Measurements from ENCODE around the gene ZNF124.
"Not testable (repeated sequence)": the region's sequence is repeated elsewhere in the genome, so short reads cannot be mapped to it uniquely, and the experiment has no call there.

ZNF124 gene

DNA sequence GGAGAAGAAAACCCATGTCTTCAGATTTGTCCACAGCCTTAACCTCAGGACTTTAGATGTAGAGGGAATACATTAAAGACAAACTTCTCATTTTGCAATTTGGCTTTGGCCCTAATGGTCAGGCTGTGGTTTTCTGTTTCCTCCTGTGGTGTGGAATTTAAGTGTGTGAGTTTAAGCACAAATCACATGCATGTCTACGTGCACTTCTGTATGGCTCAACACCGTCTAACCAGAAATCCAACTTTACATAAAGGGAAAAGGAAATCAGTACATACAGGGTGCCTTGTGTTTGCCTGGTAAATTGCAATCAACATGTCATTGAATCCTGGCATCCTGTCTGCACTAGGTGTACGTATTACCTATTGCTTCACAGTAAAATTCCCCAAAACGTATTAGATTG, 1.2 kb upstream of the ZNF124 start:
- DNase-seq (ENCODE audit: low read depth) = no peak

DNA sequence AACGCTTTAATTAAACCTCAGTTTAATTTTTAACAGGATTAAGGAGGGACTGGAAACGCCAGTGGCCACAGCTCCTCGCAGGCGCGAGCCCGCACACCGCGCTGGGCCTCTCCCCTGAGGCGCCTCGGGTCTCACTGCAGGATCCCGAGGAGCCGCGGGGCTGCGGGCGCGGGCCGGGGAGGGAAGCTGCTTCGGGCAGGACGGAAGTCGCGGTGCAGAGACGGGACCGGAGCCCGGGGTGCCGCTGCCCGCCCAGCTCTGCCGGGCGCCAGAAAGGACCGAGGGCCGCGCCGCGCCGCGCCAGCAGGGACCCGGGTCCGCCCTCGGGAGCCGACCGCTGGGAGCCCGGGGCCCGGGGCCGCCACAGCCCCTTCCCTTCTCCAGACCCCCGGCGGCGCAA, 377 bp downstream of the ZNF124 start:
- DNase-seq (ENCODE audit: low read depth) = not testable (repeated sequence)

DNA sequence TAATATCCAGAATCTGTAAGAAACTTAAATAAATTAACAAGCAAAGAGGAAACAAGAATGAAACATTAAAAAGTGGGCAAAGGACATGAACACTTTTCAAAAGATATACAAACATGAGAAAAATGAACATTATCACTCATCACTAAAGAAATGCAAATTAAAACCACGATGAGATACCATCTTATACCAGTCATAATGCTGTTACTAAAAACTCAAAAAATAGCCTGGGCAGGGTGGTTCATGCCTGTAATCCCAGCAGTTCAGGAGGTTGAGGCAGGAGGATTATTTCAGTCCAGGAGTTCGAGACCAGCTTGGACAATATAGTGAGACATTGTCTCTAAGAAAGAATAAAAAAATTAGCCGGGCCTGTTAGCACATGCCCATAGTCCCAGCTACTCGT, 6.1 kb downstream of the ZNF124 start:
- no peak for DNase-seq (ENCODE audit: low read depth)

DNA sequence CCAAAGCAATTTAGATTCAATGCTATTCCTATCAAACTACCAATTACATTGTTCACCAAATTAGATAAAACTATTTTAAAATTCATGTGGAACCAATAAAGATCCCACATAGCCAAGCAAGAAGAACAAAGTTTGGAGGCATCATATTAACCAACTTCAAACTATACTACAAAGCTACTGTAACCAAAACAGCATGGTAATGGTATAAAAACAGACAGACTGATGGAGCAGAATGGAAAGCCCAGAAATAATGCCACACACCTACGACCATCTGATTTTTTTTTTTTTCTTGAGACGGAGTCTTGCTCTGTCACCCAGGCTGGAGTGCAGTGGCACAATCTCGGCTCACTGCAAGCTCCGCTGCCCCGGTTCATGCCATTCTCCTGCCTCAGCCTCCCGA, 7.1 kb downstream of the ZNF124 start:
- no peak for DNase-seq (ENCODE audit: low read depth)

DNA sequence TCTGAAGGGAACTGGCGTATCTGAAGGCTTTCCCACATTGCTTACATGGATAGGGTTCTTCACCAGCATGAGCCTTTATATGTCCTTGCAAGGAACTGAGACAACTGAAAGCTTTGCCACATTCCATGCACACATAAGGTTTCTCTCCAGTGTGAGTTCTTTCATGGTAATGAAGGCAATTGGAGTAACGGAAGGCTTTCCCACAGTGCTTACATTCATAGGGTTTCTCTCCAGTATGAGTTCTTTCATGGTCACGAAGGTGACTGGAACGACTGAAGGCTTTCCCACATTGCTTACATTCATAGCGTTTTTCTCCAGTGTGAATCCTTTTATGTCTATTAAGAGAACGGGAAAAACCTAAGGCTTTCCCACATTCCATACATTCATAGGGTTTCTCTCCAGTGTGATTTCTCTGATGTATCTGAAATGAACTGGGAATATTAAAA, 15.0 kb downstream of the ZNF124 start:
- DNase-seq (ENCODE audit: low read depth) = no peak

DNA sequence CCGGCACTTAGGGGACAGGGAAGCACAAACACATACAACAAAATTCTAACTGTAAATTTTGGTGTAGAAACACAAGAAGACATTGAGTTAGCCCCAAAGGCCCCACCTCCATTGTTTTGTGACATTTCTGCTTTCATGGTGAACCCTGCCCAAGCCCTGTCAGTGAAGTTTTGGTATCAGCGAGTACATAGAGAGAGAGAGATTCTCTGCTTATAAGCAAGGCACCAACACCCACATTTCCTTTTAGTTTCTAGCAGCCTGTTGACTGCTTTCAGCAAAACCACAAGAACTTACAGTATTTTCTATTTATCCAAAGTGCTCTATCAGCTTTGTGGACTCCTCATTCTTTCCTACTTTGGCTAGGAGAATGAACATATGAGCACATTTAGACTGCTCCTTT, 24.0 kb downstream of the ZNF124 start:
- no peak for DNase-seq (ENCODE audit: low read depth)

DNA sequence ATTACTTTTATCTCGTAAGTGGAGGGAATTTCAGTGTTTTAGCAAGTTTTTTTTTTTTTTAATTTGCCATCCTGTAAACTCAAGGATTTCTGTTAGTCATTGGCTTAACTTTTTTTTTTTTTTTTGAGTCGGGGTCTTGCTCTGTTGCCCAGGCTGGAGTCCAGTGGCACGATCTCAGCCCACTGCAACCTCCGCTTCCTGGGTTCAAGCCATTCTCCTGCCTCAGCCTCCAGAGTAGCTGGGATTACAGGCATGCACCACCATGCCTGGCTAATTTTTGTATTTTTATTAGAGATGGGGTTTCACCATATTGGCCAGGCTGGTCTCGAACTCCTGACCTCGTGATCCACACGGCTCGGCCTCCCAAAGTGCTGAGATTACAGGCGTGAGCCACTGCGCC, 24.7 kb downstream of the ZNF124 start:
- not testable (repeated sequence) for DNase-seq (ENCODE audit: low read depth)

DNA sequence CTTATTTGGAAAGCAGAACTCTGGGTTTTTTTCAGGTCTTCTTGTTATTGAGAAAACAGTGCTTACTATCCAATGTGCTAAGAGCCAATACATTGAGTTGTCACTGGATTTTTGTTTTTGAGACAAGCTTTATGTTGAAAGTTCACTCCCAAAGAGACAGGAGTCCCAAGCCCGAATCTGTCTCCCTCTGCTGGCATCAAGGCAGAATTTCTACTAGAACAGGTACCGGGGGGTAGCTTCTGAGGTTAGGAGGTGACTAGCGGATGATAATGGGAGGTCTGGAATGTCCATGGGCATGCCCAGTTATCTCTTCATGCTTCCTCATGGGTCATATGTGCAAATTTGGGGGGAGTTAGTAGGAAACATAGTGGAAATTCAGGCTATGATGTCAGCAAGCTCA, 25.1 kb downstream of the ZNF124 start:
- DNase-seq (ENCODE audit: low read depth) = no peak

DNA sequence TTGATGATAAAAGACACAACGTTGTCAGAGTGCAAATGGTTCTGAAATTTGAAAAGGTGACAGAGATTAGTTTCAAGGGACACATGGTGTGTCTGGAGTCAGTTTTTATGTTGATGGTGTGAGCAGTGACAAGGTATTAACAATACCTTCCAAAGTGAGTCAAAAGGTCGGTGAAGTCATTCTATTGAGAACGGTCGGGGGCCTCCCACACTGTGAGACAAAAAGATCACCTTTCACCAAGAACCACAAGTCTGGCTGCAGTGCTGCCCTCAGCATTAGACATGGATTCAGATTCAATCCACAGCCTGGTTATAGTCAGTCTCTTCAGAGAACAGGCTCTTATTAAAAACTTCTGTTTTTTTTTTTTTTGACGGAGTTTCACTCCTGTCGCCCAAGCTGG, 26.5 kb downstream of the ZNF124 start:
- no peak for DNase-seq (ENCODE audit: low read depth)

DNA sequence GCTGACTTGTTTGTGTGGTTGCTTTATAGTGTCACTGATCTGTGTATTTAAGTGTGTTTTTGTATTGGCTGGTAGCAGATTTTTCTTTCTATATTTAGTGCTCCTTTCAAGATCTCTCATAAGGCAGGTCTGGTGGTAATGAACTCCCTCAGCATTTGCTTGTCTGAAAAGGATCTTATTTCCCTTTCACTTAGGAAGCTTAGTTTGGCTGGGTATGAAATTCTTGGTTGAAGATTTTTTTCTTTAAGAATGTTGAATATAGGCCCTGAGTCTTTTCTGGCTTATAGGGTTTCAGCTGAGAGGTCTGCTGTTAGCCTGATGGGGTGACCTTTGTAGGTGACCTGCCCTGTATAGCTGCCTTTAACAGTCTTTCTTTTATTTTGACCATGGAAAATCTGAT, 32.3 kb downstream of the ZNF124 start:
- DNase-seq (ENCODE audit: low read depth) = not testable (repeated sequence)

DNA sequence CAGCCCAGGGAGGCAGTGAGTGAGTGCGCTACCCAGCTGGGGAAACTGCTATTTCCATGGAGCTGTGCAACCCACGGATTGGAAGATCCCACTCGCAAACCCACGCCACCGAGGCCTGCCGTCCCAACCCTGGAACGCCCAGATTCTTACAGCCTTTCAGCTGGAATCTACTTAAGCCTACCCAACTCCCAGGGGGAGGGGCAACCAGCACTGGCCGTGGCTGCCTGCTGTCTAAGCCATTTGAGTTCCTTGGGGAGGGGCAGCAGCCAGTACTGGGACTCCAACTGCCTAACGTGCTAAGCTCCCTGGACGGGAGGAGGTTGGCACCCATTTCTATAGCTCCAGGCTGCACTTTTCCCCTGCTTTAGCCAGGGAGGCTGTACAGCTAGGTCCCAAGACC, 40.6 kb downstream of the ZNF124 start:
- DNase-seq (ENCODE audit: low read depth) = no peak

DNA sequence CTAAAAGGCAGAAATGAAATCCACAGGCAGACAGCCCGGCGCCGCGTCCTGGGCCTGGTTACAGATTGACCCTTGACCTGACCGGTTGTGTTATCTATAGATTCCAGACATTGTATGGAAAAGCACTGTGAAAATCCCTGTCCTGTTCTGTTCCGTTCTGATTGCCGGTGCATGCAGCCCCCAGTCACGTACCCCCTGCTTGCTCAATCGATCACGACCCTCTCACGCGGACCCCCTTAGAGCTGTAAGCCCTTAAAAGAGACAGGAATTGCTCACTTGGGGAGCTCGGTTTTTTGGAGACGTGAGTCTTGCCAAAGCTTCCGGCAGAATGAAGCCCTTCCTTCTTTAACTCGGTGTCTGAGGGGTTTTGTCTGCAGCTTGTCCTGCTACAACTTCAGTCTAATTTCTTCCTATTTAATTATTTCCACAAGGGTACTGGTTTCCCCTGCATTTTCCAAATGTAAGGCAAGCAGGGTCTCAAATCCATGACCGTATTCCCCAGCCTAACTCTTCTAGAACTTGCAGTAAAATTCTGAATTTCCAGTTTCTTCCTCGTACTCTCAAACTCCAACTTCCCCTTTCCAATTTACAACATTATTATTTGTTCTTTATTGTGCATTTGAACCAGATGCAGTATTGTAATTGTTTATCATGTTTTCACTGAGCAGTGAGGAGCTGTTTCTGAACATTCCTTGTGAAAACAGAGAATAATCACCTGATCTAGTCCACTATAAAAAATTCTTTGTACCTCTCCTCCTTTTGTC, 44.1 kb downstream of the ZNF124 start:
- not testable (repeated sequence) for DNase-seq (ENCODE audit: low read depth)

DNA sequence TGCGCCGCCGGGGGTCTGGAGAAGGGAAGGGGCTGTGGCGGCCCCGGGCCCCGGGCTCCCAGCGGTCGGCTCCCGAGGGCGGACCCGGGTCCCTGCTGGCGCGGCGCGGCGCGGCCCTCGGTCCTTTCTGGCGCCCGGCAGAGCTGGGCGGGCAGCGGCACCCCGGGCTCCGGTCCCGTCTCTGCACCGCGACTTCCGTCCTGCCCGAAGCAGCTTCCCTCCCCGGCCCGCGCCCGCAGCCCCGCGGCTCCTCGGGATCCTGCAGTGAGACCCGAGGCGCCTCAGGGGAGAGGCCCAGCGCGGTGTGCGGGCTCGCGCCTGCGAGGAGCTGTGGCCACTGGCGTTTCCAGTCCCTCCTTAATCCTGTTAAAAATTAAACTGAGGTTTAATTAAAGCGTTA, 45.2 kb downstream of the ZNF124 start:
- not testable (repeated sequence) for DNase-seq (ENCODE audit: low read depth)

DNA sequence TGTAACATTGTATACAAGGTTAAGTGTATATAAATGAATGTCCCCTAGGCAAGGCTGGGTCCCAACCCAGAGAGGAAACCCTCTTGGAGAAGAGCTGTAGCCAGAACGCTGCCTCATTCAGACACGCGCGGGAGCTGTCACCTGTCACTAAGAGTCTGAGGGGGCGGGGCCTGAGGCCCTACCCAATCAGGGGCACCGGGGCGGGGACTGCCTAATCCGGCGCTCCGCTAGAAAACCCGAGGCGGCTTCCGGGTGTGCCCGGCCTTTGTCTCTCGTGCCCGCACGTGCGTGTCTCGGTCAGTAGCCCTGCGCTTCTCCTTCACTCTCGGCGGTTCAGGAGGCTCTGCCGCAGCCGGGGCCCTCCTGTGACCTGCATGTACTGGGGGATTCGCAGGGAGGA, 45.7 kb downstream of the ZNF124 start:
- not testable (repeated sequence) for DNase-seq (ENCODE audit: low read depth)

DNA sequence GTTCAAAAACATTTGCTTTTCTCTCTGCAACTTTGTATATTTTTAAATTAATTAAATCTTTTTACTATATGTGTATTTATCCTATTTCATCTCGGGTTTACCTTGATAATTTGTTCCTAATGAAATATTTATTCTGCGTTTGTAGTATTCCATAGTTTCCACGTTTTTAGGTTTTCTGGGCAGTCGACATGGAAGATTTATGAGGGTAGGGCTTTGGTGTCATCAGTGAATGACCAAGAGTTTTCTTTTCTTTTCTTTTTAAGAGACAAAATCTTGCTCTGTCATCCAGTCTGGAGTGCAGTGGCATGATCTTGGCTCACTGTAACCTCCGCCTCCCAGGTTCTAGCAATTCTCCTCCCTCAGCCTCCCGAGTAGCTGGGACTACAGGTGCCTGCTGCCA, 50.4 kb downstream of the ZNF124 start:
- DNase-seq (ENCODE audit: low read depth) = no peak

DNA sequence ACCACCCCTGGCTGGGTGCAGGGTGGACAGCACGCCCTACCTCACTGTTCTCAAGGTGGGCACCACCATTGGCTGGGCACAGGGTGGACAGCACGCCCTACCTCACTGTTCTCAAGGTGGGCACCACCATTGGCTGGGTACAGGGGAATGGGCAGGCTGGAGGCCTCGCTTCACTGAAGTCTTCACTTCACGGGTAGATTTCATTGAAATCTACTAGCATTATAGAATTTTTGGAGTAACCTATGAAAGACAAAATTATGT, 51.5 kb downstream of the ZNF124 start:
- DNase-seq (ENCODE audit: low read depth) = not testable (repeated sequence)

DNA sequence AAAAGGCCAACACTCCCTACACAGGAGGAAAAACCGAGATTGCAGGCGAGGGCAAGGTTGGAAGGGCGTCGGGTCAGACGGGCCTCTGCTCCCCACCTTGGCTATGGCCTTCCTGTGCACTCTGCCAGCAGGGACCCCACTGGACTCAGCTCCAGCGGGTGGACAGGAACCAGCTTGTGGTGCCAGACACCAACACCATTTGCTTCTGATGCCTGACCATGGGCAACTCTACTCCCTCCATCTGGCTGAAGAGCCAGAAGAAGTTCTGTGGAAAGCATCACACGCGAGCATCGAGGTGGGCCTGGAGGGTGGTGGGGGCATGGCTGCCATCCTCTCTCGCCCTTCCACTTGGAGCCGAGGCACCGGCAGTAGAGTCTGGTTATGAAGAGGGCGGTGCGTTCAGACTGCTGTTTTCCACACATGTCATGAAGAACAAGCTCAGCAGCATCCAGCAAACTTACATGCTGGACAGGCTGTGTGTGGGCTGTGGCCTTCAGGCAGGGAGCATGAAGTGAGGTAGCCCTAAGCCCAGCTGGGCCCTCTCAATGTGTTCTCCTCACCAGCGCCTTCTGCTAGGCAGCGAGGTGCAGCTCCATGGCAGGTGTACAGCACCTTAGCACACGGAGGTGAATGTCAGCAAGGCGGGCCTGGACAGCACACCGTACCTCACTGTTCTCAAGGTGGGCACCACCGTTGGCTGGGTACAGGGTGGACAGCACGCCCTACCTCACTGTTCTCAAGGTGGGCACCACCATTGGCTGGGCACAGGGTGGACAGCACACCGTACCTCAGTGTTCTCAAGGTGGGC, 52.0 kb downstream of the ZNF124 start:
- DNase-seq (ENCODE audit: low read depth) = no peak

DNA sequence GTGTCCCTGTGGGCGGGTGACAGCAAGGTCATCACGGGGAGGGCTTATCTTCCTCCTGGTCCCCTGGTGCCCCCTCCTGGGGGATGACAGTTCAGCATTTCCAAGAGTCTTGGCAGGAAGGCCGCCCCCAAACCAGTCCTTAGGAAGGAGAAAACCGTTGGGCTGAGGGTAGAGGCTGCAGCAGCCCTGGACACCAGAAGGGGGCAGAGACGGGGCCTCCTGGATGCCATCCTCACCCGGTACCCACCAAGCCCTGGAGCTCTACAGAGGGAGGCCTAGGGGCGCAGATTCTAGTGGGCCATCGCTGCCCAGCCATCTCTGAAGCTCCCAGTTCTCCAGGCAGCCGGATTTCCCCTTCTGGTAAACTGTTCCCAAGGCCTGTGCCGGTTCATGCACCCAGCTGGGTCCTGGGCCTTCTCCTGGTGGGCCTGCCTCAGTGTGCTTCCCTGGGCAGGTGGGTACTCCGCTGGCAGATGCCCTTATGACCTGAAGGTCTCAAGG, 52.8 kb downstream of the ZNF124 start:
- no peak for DNase-seq (ENCODE audit: low read depth)

DNA sequence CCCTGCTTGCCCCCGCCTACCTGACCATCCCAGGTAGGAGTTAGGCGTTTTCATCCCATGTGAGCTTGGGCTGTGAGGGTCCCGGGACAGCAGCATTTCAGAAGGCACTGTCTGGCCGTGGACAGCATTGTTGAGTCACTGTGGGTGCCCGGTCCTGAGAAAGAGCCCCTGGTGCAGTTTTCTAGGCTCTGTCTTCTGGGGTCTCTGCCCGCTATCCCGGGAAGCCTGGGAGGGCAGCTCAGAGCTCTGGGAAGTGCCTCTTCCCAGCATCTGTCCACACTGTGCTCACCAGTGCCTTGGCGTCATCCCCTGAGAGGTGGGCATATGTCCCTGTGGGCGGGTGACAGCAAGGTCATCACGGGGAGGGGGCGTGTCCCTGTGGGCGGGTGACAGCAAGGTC, 56.3 kb downstream of the ZNF124 start:
- no peak for DNase-seq (ENCODE audit: low read depth)

DNA sequence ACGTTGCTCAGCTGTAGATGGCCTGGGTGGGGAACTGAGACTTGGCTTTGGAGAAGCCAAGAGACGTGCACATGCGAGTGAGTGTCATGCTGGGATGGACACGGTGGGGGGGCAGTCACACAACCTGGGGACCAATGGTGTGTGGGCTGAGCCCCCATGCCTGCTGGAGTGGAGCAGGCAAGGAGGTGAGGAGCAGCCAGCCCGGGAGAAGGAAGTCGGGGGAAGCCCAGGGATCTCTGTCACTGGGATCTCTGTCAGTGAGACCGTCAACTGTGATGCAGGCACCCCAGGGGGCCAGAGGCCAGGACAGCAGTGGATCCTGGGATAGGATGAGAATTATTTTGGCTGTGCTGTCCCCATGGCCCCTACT, 56.7 kb downstream of the ZNF124 start:
- no peak for DNase-seq (ENCODE audit: low read depth)

DNA sequence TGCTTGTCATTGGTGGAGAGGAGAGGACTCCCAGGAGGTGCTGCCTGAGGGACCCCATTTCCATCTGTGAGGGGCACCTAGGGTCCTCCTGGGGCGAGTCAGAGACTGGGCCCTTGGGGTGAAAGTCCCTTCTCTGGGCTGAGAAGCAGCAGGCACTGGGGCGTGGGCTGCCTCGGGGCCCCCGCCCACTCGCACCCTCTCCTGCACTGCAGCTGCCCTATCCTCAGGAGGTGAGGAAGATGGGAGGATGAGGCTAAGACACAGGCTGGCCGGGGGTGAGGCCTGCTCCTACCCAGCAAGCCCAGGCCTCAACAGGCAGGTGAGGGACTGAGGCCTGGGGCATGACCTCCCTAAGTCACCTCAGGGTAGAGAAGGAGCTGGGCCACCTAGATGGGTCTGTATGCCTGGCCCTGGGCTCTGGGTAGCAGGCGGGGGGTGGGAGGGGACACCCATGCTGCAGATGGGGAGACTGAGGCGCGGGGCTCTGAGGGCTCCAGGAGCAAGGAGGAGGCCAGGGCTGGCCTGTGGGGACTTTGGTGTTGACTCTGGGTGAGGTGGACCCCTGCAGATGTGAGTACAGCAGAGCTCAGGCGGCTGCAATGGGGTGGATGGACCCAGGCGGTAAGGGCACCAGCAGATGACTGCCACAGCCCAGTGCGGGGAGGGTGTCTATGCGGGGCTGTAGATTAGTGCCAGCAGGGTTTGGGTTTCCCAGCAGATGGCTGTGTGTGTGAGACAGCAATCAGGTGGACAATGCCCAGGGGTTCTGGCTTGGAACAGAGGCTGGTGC, 57.3 kb downstream of the ZNF124 start:
- DNase-seq (ENCODE audit: low read depth) = no peak

DNA sequence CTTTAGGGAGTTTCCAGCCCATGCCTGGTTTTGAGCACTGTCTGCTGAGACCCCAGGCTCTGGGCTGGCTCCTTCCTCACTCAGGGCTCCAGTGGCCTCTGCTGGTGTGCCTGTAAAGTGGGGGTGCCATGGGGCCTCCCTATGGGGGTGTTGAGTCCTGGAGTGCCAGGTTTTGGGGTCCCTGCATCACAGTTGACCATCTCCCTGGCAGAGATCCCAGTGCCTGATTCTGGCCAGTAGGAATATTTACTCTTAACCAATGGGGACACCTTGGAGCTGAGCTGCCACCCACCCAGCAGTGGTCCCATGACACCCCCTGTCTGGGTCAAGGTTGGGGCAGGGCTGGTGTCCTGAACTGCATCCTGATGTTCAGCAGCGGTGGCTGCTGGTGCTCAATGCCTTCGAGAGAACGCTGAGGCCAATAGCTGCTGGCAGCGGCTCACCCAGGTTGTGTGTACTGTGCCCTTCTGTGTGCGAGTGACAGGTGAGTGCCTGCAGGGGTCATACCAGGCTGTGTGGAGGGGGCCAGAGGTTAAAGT, 58.0 kb downstream of the ZNF124 start:
- DNase-seq (ENCODE audit: low read depth) = no peak

DNA sequence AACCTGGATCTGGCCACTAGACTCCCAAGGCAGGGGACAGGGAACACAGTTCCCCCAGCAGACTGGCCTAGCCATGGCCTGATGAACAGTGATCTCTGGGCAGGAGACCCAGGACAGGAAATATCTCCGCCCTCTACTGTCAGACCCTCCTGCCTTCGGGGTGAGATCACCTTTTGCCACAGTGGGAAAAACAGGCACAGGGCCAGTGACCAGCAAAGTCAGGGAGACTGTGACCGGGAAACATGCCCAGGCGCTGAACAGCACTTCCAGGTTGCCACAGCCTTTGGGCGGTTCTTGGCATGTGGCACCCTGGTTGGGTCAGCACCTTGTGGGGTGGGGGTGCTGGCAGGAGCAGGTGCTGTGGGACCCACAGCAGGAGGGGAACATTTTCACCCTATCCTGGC, 58.7 kb downstream of the ZNF124 start:
- no peak for DNase-seq (ENCODE audit: low read depth)
